BLaER1 treated with 17β-estradiol and CSF1 and Interleukin-3, amounts not matched to agents 10 nM and 100 nM (cell line): ENCODE results near the gene OAS1.

Experiments
- H3K27ac ChIP-seq, 11 experiments: shearing (Covaris generic); formaldehyde crosslinking; 2 replicates each; pipeline ENCODE4 v1.8.1; 2022
- H3K27me3 ChIP-seq, 11 experiments: shearing (Covaris generic); formaldehyde crosslinking; 2 replicates each; pipeline ENCODE4 v1.8.1; 2022
- H3K36me3 ChIP-seq, 11 experiments: shearing (Covaris generic); formaldehyde crosslinking; 2 replicates each; pipeline ENCODE4 v1.8.1; 2022
- H3K4me1 ChIP-seq, 10 experiments: shearing (Covaris generic); formaldehyde crosslinking; 2 replicates each; pipeline ENCODE4 v1.8.1; 2022
- H3K4me2 ChIP-seq, 11 experiments: shearing (Covaris generic); formaldehyde crosslinking; 2 replicates each; pipeline ENCODE4 v1.8.1; 2022
- H3K4me3 ChIP-seq, 10 experiments: shearing (Covaris generic); formaldehyde crosslinking; 2 replicates each; pipeline ENCODE4 v1.8.1; 2022
- H3K9ac ChIP-seq, 11 experiments: shearing (Covaris generic); formaldehyde crosslinking; 2 replicates each; pipeline ENCODE4 v1.8.1; 2022
- H3K9me3 ChIP-seq, 11 experiments: shearing (Covaris generic); formaldehyde crosslinking; replicated peaks in 1 of 11; 2 replicates each; pipeline ENCODE4 v1.8.1; 2022
- H4K20me1 ChIP-seq, 11 experiments: shearing (Covaris generic); formaldehyde crosslinking; 2 replicates each; pipeline ENCODE4 v1.8.1; 2022
- Cebpa-rat ChIP-seq, 11 experiments: shearing (Covaris generic); IDR thresholded peaks; 2 replicates each; pipeline ENCODE4 v1.8.1; 2022

OAS1 gene

DNA sequence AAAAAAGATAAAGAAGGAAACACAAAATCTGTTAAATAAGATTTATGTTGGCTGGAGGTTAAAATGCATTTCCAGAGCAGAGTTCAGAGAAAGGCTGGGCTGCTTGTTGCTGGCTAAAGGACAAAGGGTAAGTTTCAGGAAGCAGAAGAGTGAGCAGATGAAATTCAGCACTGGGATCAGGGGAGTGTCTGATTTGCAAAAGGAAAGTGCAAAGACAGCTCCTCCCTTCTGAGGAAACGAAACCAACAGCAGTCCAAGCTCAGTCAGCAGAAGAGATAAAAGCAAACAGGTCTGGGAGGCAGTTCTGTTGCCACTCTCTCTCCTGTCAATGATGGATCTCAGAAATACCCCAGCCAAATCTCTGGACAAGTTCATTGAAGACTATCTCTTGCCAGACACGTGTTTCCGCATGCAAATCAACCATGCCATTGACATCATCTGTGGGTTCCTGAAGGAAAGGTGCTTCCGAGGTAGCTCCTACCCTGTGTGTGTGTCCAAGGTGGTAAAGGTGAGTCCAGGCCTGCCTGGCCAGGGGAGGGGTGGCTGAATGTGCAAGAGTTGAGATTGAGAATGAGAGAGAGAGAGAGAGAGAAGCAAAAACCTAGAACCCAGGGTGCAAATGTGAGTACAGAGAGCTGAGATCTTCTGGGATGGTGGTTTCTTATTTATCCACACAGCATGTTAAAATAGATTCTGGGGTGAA lies at the start of gene OAS1:
Gene OAS1 (plus strand): TSS at position 251 of the 703 bp plus-strand sequence. CDS start 78 bp downstream, at position 329.
- peak within 1 kb of the TSS; percentile 71 to 95 (median 84) for H3K4me2 ChIP-seq
- peak within 1 kb of the TSS in 10 of 11 experiments; percentile 2 to 80 (median 60); a peak in 17 of 22 replicates for H3K9ac ChIP-seq
- peaks cover 2 to 16% (median 9%) of the 10 kb centered on the region in 11 experiments; a peak in 21 of 22 replicates for H3K9me3 ChIP-seq
- no peak for TF ChIP-seq Cebpa-rat (IDR thresholded peaks at IDR 0.05)
- H3K36me3 ChIP-seq = peaks cover 0 to 28% (median 0%) of the 10 kb centered on the region in 11 experiments; a peak in 6 of 22 replicates
- peaks cover 0 to 7% (median 0%) of the 10 kb centered on the region in 11 experiments; a peak in 3 of 22 replicates for H4K20me1 ChIP-seq
- H3K4me3 ChIP-seq = peak within 1 kb of the TSS; percentile 33 to 67 (median 56)
- H3K4me1 ChIP-seq = peaks cover 25 to 54% (median 34%) of the 10 kb centered on the region in 10 experiments
- H3K27ac ChIP-seq = peak within 1 kb of the TSS in 10 of 11 experiments; percentile 18 to 86 (median 72); a peak in 16 of 22 replicates
- H3K27me3 ChIP-seq = no peaks in the 10 kb centered on the region

DNA sequence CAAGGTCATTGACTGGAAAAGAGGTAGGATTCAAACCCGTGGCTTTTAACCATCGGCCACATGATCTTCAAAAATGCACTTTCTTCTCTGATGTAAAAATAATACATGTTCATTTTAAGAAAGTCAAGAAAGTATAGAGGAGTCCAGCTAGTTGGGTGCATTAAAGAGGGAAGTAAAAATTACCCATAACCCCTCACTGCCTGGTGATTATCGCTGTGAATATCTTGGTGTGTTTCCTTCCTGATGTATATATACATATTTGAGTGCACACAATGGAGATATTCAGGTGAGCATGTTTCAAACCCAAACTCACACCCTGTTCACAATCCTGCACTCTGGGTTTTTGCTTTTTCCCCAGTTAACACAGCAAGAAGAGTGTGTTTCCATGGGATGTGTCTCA lies 47.5 kb upstream of the OAS1 start:
- Histone ChIP-seq H3K4me1 (no peaks in the 10 kb centered on the region), H3K36me3 (no peaks in the 10 kb centered on the region), H3K27me3 (no peaks in the 10 kb centered on the region), H3K4me2 (no peak overlapping the region), H3K9ac (no peak overlapping the region), H4K20me1 (no peaks in the 10 kb centered on the region), H3K27ac (no peak overlapping the region), H3K4me3 (no peak overlapping the region), H3K9me3 (no peaks in the 10 kb centered on the region)
- TF ChIP-seq Cebpa-rat (IDR thresholded peaks at IDR 0.05) = no peak

DNA sequence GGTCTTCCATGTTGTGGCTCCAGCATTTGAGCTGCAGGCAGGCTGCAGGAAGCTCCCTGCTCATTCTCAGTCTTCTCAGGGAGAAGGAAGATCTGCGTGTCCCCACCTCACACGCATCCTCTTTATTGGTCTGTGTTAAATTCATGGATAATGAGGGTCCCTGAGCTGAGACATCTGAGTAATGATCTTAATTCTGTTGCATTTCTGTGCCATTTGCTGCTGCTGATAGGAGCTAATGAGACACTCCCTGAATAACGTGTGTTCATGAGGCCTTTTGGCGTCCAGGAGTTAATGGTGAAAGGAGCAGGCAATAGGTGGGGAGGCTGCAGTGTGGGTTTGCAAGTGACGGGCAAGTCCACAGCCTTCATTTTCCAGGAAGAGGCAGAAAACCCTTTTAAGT lies 46.6 kb upstream of the OAS1 start:
- no peak overlapping the region for H3K4me3 ChIP-seq
- H3K4me2 ChIP-seq = no peak overlapping the region
- no peaks in the 10 kb centered on the region for H3K9me3 ChIP-seq
- H3K27me3 ChIP-seq = no peaks in the 10 kb centered on the region
- no peaks in the 10 kb centered on the region for H3K36me3 ChIP-seq
- H3K27ac ChIP-seq = no peak overlapping the region
- H3K9ac ChIP-seq = no peak overlapping the region
- H3K4me1 ChIP-seq = no peaks in the 10 kb centered on the region
- no peak for TF ChIP-seq Cebpa-rat (IDR thresholded peaks at IDR 0.05)
- H4K20me1 ChIP-seq = no peaks in the 10 kb centered on the region

DNA sequence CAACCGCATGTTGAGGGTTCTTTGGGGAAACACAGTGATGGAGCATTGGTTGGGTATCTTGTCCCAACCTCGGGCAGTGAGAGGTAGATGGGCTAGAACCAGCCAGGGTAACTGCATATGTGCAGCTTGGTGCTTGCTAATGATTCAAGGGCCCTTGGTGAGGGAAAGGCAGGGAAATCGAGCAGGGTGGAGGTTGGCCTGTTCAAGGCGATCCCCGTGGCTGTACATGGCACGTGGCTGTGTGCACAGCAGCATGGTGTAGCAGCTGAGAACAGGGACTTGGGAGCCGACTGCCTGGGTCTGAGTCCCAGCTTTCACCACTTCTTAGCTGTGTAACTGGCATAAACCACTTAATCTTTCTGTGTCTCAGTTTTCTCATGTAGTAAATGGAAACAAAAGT lies 45.5 kb upstream of the OAS1 start:
- no peak overlapping the region for H3K9ac ChIP-seq
- no peak overlapping the region for H3K27ac ChIP-seq
- no peaks in the 10 kb centered on the region for H3K36me3 ChIP-seq
- no peaks in the 10 kb centered on the region for H4K20me1 ChIP-seq
- TF ChIP-seq Cebpa-rat (IDR thresholded peaks at IDR 0.05) = no peak
- no peaks in the 10 kb centered on the region for H3K9me3 ChIP-seq
- no peak overlapping the region for H3K4me3 ChIP-seq
- H3K27me3 ChIP-seq = no peaks in the 10 kb centered on the region
- H3K4me1 ChIP-seq = no peaks in the 10 kb centered on the region
- H3K4me2 ChIP-seq = no peak overlapping the region

DNA sequence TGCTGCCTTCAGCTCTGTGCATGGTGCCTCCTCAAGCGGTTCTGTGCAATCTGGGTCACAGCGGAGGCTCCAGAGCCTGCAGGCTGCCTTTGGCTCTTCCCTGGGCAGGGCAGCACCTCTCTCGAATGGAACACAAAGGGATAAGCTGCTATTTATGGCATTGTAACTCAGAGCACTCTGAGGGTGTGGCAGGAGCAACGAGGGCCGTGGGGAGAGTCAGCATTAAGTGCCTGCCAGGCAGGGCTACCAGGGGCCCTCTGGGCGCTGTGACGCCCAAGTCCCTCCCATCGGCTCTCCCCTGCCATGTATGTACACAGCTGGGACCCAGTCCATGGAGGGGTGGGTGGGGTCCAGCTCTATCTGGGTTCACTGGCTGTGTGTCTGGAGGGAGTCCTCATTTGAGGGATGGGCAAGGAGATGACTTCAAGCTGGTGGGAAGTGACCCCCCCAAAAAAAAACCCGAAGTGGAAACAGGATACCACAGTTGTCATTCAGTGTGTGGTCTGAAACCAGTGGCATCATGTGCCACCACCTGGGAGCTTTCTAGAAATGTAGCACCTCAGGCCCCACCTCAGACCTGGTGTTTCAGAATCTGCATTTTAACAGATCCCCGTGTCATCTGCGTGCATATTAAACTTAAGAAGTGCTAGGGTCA lies 44.0 kb upstream of the OAS1 start:
- Histone ChIP-seq H3K9me3 (no peaks in the 10 kb centered on the region), H3K27ac (no peak overlapping the region), H3K9ac (no peak overlapping the region), H4K20me1 (no peaks in the 10 kb centered on the region), H3K27me3 (no peaks in the 10 kb centered on the region), H3K4me2 (no peak overlapping the region; a peak in 1 of 22 replicates), H3K4me3 (no peak overlapping the region), H3K36me3 (no peaks in the 10 kb centered on the region), H3K4me1 (no peaks in the 10 kb centered on the region)
- no peak for TF ChIP-seq Cebpa-rat (IDR thresholded peaks at IDR 0.05)

DNA sequence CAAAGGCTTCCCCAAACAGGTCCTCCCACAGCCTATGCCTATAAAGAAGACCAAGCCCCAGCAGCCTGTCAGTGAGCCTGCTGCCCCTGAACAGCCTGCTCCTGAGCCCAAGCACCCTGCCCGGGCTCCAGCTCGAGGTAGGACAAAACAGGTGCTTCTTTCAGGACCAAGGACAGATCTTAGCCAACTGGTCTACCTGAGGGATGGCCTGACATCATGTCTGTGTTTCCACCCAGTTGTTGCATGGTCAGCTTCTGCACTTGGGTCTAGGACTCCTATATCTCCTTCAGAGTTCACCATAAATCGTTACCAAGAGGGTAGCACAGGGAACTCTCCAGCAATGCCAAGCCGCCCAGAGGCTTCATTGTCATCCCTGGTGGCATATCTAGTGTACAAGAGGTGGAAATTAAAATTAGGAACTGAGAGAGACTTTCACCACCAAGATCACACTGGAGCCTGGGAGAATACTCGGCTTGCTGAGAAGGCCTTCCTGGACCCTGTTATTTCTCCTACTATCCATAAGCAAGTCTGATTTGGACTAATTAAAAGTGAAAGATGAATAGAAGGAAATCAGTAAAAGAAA lies 38.2 kb upstream of the OAS1 start:
- H3K4me3 ChIP-seq = no peak overlapping the region
- no peaks in the 10 kb centered on the region for H3K9me3 ChIP-seq
- H3K27ac ChIP-seq = no peak overlapping the region
- peaks cover 7 to 17% (median 12%) of the 10 kb centered on the region in 10 experiments; a peak in 17 of 20 replicates for H3K4me1 ChIP-seq
- H4K20me1 ChIP-seq = no peaks in the 10 kb centered on the region
- no peaks in the 10 kb centered on the region for H3K27me3 ChIP-seq
- H3K9ac ChIP-seq = no peak overlapping the region
- H3K36me3 ChIP-seq = no peaks in the 10 kb centered on the region
- H3K4me2 ChIP-seq = no peak overlapping the region
- no peak for TF ChIP-seq Cebpa-rat (IDR thresholded peaks at IDR 0.05)

DNA sequence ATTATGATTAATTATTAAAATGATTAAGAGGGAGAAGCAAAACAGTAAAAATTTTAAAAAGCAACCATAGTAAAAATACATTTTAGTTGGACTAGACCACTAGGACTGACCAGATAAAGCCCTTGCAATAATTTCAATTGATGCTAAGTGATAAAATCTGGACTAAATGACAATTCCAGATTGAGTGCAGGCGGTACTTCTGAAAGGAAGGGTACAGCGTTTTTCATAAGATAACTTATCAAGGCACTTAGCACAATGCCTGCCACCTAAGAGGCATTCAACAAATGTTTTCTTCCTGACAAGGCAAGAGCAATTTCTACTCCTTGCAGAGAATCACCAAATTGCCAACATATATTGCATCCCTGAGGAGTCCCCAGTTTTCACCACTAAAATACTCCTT lies 37.7 kb upstream of the OAS1 start:
- H3K36me3 ChIP-seq = no peaks in the 10 kb centered on the region

DNA sequence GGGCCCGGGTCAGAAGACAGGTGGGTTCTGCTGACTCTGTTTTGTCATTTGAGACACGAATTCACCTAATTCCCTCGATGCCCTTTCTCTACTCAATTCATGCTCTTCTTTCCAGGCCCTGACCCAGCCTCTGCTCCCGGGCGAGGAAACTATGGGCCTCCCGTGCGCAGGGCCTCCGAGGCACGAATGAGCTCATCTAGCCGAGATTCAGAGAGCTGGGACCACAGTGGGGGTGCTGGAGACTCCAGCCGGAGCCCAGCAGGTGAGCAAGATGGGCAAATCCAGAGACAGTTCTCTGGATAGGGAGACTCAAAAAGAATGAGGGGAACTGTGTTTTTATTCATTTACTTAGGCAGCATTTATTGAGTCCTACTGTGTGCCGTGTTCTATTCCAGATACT lies 37.0 kb upstream of the OAS1 start:
- Histone ChIP-seq H3K9ac (no peak overlapping the region), H3K4me1 (peaks cover 7 to 17% (median 12%) of the 10 kb centered on the region in 10 experiments; a peak in 17 of 20 replicates), H3K27me3 (no peaks in the 10 kb centered on the region)

More for the DNA sequence above, 37.7 kb upstream of the OAS1 start:
- Histone ChIP-seq H3K27ac (no peak overlapping the region), H3K9ac (no peak overlapping the region), H3K4me2 (no peak overlapping the region), H3K9me3 (no peaks in the 10 kb centered on the region), H3K4me3 (no peak overlapping the region), H3K4me1 (peaks cover 7 to 17% (median 12%) of the 10 kb centered on the region in 10 experiments; a peak in 17 of 20 replicates), H4K20me1 (no peaks in the 10 kb centered on the region), H3K27me3 (no peaks in the 10 kb centered on the region)
- TF ChIP-seq Cebpa-rat (IDR thresholded peaks at IDR 0.05) = no peak

DNA sequence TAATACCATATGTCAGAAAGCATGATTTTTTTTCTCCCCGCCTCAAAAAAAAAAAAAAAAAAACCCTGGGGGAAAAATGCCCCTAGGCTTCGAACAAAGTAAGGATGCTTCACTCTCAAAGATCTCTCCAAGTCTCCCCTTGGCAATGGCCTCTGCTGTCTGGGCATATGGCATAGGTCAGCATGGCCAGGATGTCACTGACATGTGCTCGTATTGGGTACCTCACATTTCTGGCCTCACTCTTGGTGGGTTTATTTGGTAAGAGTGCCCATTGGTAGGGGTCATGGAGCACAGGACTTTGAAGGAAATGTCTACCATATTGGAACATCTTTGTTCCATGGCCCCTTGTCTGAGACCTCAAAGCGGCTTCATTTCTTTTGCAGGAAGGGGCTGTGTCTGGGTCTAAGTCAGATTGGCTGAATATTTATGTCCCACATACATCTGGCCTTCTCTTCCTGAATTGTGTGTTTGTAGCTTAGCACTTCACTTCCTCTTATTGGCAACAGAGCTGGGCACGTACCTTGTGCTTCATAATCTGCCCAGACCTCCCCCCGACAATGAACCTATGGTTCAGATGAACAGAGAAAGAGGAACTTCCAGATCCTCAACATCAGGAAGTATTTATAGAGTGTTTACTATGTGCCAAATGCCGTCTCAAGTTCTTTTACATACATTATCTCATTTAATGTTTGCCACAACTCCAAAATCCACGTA lies 36.3 kb upstream of the OAS1 start:
- H3K27me3 ChIP-seq = no peaks in the 10 kb centered on the region
- peak overlapping the region in 5 of 11 experiments; percentile 20 to 61 (median 42); a peak in 8 of 22 replicates for H3K27ac ChIP-seq
- no peak overlapping the region; a peak in 1 of 22 replicates for H3K9ac ChIP-seq
- H3K4me3 ChIP-seq = no peak overlapping the region
- H4K20me1 ChIP-seq = no peaks in the 10 kb centered on the region
- H3K4me1 ChIP-seq = peaks cover 7 to 17% (median 12%) of the 10 kb centered on the region in 10 experiments; a peak in 17 of 20 replicates
- H3K9me3 ChIP-seq = no peaks in the 10 kb centered on the region
- no peak for TF ChIP-seq Cebpa-rat (IDR thresholded peaks at IDR 0.05)
- no peaks in the 10 kb centered on the region for H3K36me3 ChIP-seq
- peak overlapping the region; percentile 15 to 72 (median 37); a peak in 18 of 22 replicates for H3K4me2 ChIP-seq

More for the DNA sequence above, 37.0 kb upstream of the OAS1 start:
- H4K20me1 ChIP-seq = no peaks in the 10 kb centered on the region
- H3K27ac ChIP-seq = no peak overlapping the region
- no peaks in the 10 kb centered on the region for H3K9me3 ChIP-seq
- no peak for TF ChIP-seq Cebpa-rat (IDR thresholded peaks at IDR 0.05)
- peak overlapping the region in 1 of 11 experiments; percentile 37; a peak in 2 of 22 replicates for H3K4me2 ChIP-seq
- no peak overlapping the region for H3K4me3 ChIP-seq
- no peaks in the 10 kb centered on the region for H3K36me3 ChIP-seq
